GM03348 (cell line): ENCODE results near the gene SYT12.

ENCODE experiments used
- DNase-seq: peaks from one replicate; pipeline ENCODE4 v3.0.0; 2012; ENCODE audit warnings: low spot score

Gene SYT12

GRCh38 chr11:67029146-67029545, 6.2 kb downstream of the SYT12 start:
- no peak for DNase-seq

- no peak for DNase-seq
These were observed 8.0 kb downstream of the SYT12 start for GRCh38 chr11:67030976-67031375.

- DNase-seq = no peak
These were observed 9.0 kb downstream of the SYT12 start for GRCh38 chr11:67031791-67032561.

- peak; percentile 93 for DNase-seq
These were observed 10.1 kb downstream of the SYT12 start for GRCh38 chr11:67032830-67033551.

GRCh38 chr11:67033661-67034166, 10.8 kb downstream of the SYT12 start:
- DNase-seq = peak; percentile 91

GRCh38 chr11:67034350-67034749, 11.4 kb downstream of the SYT12 start:
- no peak for DNase-seq

- no peak for DNase-seq
These were observed 17.2 kb downstream of the SYT12 start for GRCh38 chr11:67040147-67040546.

- no peak for DNase-seq
These were observed 18.7 kb downstream of the SYT12 start for GRCh38 chr11:67041602-67042001.

GRCh38 chr11:67043572-67044349, 20.8 kb downstream of the SYT12 start:
- no peak for DNase-seq

GRCh38 chr11:67044496-67044895, 21.6 kb downstream of the SYT12 start:
- no peak for DNase-seq

GRCh38 chr11:67045314-67045713, 22.4 kb downstream of the SYT12 start:
- DNase-seq = peak; percentile 73

GRCh38 chr11:67048515-67049130, 25.7 kb downstream of the SYT12 start:
- peak; percentile 55 for DNase-seq

- no peak for DNase-seq
These were observed 27.2 kb downstream of the SYT12 start for GRCh38 chr11:67050139-67050538.

GRCh38 chr11:67051180-67051893, 28.4 kb downstream of the SYT12 start:
- DNase-seq = no peak

GRCh38 chr11:67051945-67052488, 29.1 kb downstream of the SYT12 start:
- no peak for DNase-seq

GRCh38 chr11:67052891-67053290, 30.0 kb downstream of the SYT12 start:
- no peak for DNase-seq

- DNase-seq = peak; percentile 86
These were observed 31.0 kb downstream of the SYT12 start for GRCh38 chr11:67053896-67054329.

- DNase-seq = no peak
These were observed 31.5 kb downstream of the SYT12 start for GRCh38 chr11:67054346-67054835.

GRCh38 chr11:67054836-67055523, 32.0 kb downstream of the SYT12 start:
- DNase-seq = peak; percentile 65

- DNase-seq = peak; percentile 45
These were observed 32.9 kb downstream of the SYT12 start for GRCh38 chr11:67055812-67056211.
